Ramos (cell line): Measurements from ENCODE around the gene TGFBRAP1.

Source experiments
- in situ Hi-C: fragments of 300-500 bp; cut with MboI; formaldehyde crosslinking; loops from one replicate; pipeline ENCODE4 v1.14.3; 2022; ENCODE audit warnings: low sequenced_read_pairs; ENCODE audit not compliant: unreplicated experiment

The TGFBRAP1 gene

GRCh38 chr2:105329561-105330495, at the start of gene TGFBRAP1:
TSS of gene TGFBRAP1 (minus strand) at chr2:105329735. CDS start at chr2:105308301, 21,434 bp downstream.
- in situ Hi-C loops = no loop called here

GRCh38 chr2:105378921-105379383, 49.4 kb upstream of the TGFBRAP1 start:
- in situ Hi-C loops = no loop called here

GRCh38 chr2:105378276-105378840, 48.8 kb upstream of the TGFBRAP1 start:
- in situ Hi-C loops = no loop called here

- in situ Hi-C loops = no loop called here
Observed at GRCh38 chr2:105377871-105378270, 48.3 kb upstream of the TGFBRAP1 start.

GRCh38 chr2:105376789-105377240, 47.3 kb upstream of the TGFBRAP1 start:
- in situ Hi-C loops = no loop called here

GRCh38 chr2:105376010-105376409, 46.5 kb upstream of the TGFBRAP1 start:
- in situ Hi-C loops = no loop called here

GRCh38 chr2:105375001-105375561, 45.5 kb upstream of the TGFBRAP1 start:
- in situ Hi-C loops = no loop called here

- in situ Hi-C loops = no loop called here
Observed at GRCh38 chr2:105373895-105374401, 44.4 kb upstream of the TGFBRAP1 start.

- in situ Hi-C loops = no loop called here
Observed at GRCh38 chr2:105373344-105373781, 43.8 kb upstream of the TGFBRAP1 start.

GRCh38 chr2:105371810-105372209, 42.3 kb upstream of the TGFBRAP1 start:
- in situ Hi-C loops = no loop called here

- in situ Hi-C loops = no loop called here
Observed at GRCh38 chr2:105371156-105371555, 41.6 kb upstream of the TGFBRAP1 start.

- in situ Hi-C loops = loop anchor here (10.0 kb wide), 1 partner anchor 165 kb away; no protein-coding TSS in a partner anchor
Observed at GRCh38 chr2:105369777-105370690, 40.5 kb upstream of the TGFBRAP1 start.

GRCh38 chr2:105368759-105369408, 39.3 kb upstream of the TGFBRAP1 start:
- in situ Hi-C loops = loop anchor here (10.0 kb wide), 1 partner anchor 166 kb away; no protein-coding TSS in a partner anchor

- in situ Hi-C loops = loop anchor here (10.0 kb wide), 1 partner anchor 170 kb away; no protein-coding TSS in a partner anchor
Observed at GRCh38 chr2:105365206-105365605, 35.7 kb upstream of the TGFBRAP1 start.

- in situ Hi-C loops = loop anchor here (10.0 kb wide), 1 partner anchor 170 kb away; no protein-coding TSS in a partner anchor
Observed at GRCh38 chr2:105364436-105365139, 35.1 kb upstream of the TGFBRAP1 start.

- in situ Hi-C loops = loop anchor here (10.0 kb wide), 1 partner anchor 172 kb away; no protein-coding TSS in a partner anchor
Observed at GRCh38 chr2:105362862-105363591, 33.5 kb upstream of the TGFBRAP1 start.

- in situ Hi-C loops = loop anchor here (10.0 kb wide), 1 partner anchor 174 kb away; no protein-coding TSS in a partner anchor
Observed at GRCh38 chr2:105361102-105361889, 31.8 kb upstream of the TGFBRAP1 start.
